T-helper 22 cell (primary cell): ENCODE results near the gene FEN1.
A peak's percentile ranks its signal among the peaks of the same experiment; 100 is the strongest.

Experiments used
- DNase-seq: peaks from one replicate; pipeline ENCODE4 v3.0.0-alpha.2; 2020; ENCODE audit warnings: low read depth

The FEN1 gene

GRCh38 chr11:61794579-61794978 is 1.9 kb downstream of the FEN1 start:
- no peak for DNase-seq

- DNase-seq: no peak
Measured at GRCh38 chr11:61795459-61795858, 2.7 kb downstream of the FEN1 start.

- no peak for DNase-seq
Measured at GRCh38 chr11:61795876-61796526, 3.3 kb downstream of the FEN1 start.

GRCh38 chr11:61797263-61797944 is 4.7 kb downstream of the FEN1 start:
- DNase-seq: peak; percentile 51

- DNase-seq: no peak
Measured at GRCh38 chr11:61799665-61800284, 7.1 kb downstream of the FEN1 start.

- DNase-seq: no peak
Measured at GRCh38 chr11:61800331-61801281, 7.9 kb downstream of the FEN1 start.

GRCh38 chr11:61802605-61803004 is 9.9 kb downstream of the FEN1 start:
- no peak for DNase-seq

- no peak for DNase-seq
Measured at GRCh38 chr11:61803889-61804647, 11.4 kb downstream of the FEN1 start.

- DNase-seq: no peak
Measured at GRCh38 chr11:61805146-61805545, 12.4 kb downstream of the FEN1 start.

- DNase-seq: no peak
Measured at GRCh38 chr11:61806785-61807184, 14.1 kb downstream of the FEN1 start.

GRCh38 chr11:61810671-61811175 is 18.0 kb downstream of the FEN1 start:
- DNase-seq: no peak

- DNase-seq: no peak
Measured at GRCh38 chr11:61811831-61812230, 19.1 kb downstream of the FEN1 start.

- DNase-seq: no peak
Measured at GRCh38 chr11:61812736-61813411, 20.2 kb downstream of the FEN1 start.

GRCh38 chr11:61814247-61814957 is 21.7 kb downstream of the FEN1 start:
- DNase-seq: no peak

GRCh38 chr11:61814958-61815789 is 22.5 kb downstream of the FEN1 start:
- DNase-seq: peak; percentile 52

- peak; percentile 60 for DNase-seq
Measured at GRCh38 chr11:61815790-61816735, 23.4 kb downstream of the FEN1 start.

- peak; percentile 75 for DNase-seq
Measured at GRCh38 chr11:61816736-61817455, 24.2 kb downstream of the FEN1 start, which contains the start of gene FADS1. FADS1 (minus strand) TSS chr11:61817003; CDS start chr11:61816929, 74 bp downstream.
